AG09309 (cell line): ENCODE measurements around the gene TNIK.

Experiments
- DNase-seq: peaks from one replicate; pipeline ENCODE4 v3.0.0-alpha.2; 2010; ENCODE audit warnings: low read depth
- H3K4me3 ChIP-seq: 2 replicates; pipeline ENCODE4 v1.5.1; 2011; ENCODE audit warnings: mild to moderate bottlenecking, low read depth, low read length, moderate library complexity; ENCODE audit not compliant: control insufficient read depth
- CTCF ChIP-seq: IDR thresholded peaks from 2 replicates; pipeline ENCODE4 v1.5.1; 2011; ENCODE audit warnings: mild to moderate bottlenecking, low read depth, low read length, inconsistent platforms; ENCODE audit not compliant: insufficient read depth, control insufficient read depth; ENCODE audit errors: missing control alignments

TNIK gene

GRCh38 chr3:171342783-171343420 is 117.3 kb downstream of the TNIK start:
- no peak for TF ChIP-seq CTCF
- H3K4me3 ChIP-seq = no peak overlapping the region

GRCh38 chr3:171342200-171342599 is 118.0 kb downstream of the TNIK start:
- no peak overlapping the region for H3K4me3 ChIP-seq
- TF ChIP-seq CTCF = no peak
- DNase-seq = no peak

More at GRCh38 chr3:171342783-171343420, 117.3 kb downstream of the TNIK start:
- DNase-seq = no peak

DNA sequence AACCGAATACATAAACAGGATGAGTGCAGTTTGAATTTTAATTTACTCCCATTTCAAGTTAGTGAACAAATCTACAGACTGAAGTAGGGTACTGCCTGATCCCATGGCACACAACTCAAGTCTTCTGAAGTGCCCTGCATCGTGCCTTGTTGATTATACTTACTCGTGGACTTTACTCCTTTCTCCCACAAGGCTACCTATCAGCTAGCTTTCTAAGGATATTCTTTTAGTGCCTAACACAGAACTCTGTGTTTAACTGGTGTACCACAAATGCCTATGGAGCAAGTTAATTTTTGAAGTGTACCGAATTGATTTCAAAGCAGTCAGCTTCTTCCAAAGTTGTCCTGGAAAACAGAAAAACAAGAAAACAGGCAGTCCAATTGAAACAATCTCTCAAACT is 119.8 kb downstream of the TNIK start:
- H3K4me3 ChIP-seq = no peak overlapping the region
- no peak for TF ChIP-seq CTCF
- DNase-seq = no peak

DNA sequence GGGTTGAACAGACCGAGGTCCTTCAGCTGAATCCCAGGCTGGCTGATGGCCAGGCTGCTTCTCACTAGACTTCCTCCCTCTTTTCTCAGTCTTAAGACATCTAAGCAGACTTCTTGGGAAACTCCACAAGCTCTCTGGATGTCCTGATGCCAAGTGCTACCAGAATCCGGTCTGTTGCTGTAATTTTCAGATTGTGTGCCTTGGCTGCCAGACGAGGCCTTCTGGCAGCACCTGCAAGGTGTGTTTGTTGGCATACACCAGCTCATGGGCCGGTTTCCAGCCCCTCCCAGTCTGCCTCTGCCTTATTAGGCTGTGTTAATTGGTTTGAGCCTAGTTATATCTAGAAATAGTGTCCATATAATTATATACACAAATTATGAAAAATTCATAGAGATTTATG is 120.6 kb downstream of the TNIK start:
- TF ChIP-seq CTCF = no peak
- DNase-seq = no peak
- no peak overlapping the region for H3K4me3 ChIP-seq

- no peak for DNase-seq
- TF ChIP-seq CTCF = no peak
- no peak overlapping the region for H3K4me3 ChIP-seq
Measured at GRCh38 chr3:171336406-171336805, 123.8 kb downstream of the TNIK start.

DNA sequence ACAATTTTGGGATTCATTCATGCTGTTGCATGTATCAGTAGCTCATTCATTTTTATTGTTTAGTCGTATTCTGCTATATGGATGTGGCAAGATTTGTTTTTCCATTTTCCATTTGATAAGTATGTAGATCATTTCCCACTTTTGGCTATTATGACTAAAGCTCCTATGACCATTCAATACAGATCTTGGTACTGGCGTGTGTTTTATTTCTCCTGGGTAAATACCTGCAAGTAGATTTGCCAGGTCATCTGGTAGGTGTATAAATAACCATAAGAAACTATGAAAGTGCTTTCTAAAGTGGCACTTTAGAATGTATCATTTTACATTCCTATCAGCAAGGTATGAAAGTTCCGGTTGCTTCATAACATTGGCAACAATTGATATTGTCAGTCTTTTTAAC is 124.6 kb downstream of the TNIK start:
- DNase-seq = no peak
- no peak overlapping the region for H3K4me3 ChIP-seq
- TF ChIP-seq CTCF = no peak

DNA sequence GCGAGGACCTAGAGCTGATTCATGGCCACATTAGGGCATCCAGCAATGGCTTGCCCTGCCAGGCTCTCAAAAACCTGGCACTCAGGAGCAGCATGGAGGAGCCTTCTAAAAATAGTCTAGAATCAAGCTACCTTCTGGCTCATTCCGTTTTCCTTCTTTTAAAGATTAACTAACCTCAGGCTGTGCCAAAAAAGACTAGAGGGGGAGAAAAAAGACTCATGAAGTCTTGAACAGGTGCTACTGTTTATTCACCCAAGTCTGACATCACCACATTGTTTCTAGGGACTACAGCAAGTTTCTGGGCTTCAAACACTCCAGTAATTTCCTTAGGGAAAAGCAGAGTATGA is 125.8 kb downstream of the TNIK start:
- no peak for TF ChIP-seq CTCF
- H3K4me3 ChIP-seq = no peak overlapping the region
- DNase-seq = no peak
